Endometrial microvascular endothelial cells (primary cell): ENCODE results near the gene LTF. TPM values are rescaled to one million over a fixed set of nuclear protein-coding genes. Genes with fewer than 3 reads are reported as not detected.

ENCODE experiments used
- in situ Hi-C: cut with HindIII; loops from 2 replicates; pipeline ENCODE4 v1.10.0; 2017; ENCODE audit warnings: low sequenced_read_pairs, low pct_unique_long_range_greater_than_20kb; ENCODE audit errors: inconsistent ontology term
- total RNA-seq: library from RNA; depleted of rRNA; stranded (reverse); fragments of >200 nt; gene quantifications from one replicate; pipeline ENCODE4 v1.2.3, GENCODE V29; 2015; ENCODE audit errors: inconsistent ontology term

Gene LTF
- total RNA-seq, 1 donor from 2014 or later, result 0.65 TPM

- in situ Hi-C loops, result no loop called here
Measured at GRCh38 chr3:46423588-46423987, 41.1 kb downstream of the LTF start.

DNA sequence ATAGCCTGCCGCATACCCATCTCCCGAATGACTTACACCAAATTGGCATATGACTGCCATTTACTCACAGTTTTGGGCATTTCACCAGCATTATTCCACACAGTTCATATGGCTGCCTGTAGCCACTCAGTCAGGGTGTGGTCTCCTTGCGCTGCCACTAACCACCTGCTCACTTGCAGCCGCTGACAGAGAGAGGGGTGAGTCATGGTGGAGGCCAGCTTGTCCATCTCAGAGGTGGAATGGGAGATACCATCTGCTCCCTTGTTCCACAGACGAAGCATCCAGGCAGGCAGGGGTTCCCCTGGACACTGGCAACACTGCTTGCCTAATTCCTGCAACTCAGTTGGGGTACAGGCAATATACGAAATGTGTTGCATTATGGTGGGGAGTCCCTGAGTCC lies 42.1 kb downstream of the LTF start:
- in situ Hi-C loops, result no loop called here

DNA sequence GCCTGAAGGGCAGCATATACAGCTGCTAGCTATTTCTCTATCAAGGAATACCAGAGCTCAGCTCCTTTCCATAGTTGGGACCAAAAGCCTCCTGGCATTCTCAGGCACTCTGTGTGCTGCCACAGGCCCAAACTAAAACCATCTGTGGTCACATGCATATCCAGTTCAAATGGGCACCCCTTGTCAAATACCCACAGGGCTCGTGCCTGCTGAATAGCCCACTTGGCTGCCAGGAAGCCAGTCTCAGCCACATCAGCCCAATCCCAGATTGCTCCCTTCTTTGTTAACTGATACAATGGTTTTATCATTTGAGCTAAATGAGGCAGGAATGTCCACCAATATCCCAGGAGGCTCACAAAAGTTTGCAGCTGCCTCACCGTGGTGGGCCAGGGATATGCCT lies 43.8 kb downstream of the LTF start:
- in situ Hi-C loops, result no loop called here

DNA sequence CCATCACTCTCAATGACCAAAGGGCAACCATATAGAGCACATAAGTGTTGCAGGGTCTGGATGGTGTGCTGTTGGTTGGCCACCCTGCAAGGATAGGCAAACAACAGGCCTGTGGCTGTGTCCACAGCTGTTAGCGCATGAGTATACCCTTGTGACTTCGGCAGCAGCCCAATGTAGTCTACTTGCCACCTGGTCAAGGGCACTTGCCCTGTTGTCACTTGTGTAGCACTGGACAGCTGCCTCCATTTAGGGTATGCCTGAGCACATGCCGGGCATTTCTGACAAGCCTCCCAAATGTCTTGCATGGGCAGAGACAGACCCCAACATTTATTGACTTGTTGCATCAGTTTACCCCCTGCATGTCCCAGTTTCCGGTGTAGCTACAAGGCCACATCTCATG lies 44.9 kb downstream of the LTF start:
- in situ Hi-C loops, result no loop called here

DNA sequence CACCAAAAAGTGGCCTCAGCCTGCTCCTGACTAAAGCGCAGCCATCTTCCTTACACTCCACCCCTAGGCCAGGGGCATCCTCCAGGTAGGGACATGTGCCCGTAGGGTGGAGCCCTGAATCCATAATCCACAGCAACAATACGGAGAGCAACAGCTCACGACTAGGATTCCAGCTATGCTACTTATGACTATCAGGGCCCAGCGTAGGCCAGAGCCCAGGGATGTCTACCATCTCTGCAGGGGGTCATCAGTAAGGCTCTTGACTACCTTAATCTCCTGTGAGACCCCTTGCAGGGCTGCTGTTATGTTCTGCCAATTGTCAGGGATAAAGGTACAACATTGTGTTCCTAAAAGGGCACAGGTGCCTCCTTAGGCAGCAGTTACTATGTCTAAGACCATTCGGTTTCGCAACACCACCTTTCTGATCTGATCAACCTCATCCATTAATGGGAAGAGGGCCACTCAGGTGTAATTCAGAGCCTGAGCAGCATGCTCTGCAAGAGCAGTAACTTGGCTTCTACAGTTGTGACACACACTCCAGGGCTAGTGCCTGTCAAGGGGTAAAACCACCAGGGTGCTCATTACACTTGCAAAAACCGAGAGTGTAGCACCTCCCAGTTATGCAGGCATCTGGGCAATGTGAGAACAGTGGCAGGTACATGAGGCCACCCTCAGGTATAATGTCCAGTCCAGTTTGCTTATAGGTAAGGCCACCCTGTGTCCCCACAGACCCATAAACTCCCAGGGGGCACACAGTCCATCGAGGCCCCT lies 46.7 kb downstream of the LTF start:
- in situ Hi-C loops, result no loop called here

GRCh38 chr3:46416811-46417510 lies 47.7 kb downstream of the LTF start:
- in situ Hi-C loops, result no loop called here

DNA sequence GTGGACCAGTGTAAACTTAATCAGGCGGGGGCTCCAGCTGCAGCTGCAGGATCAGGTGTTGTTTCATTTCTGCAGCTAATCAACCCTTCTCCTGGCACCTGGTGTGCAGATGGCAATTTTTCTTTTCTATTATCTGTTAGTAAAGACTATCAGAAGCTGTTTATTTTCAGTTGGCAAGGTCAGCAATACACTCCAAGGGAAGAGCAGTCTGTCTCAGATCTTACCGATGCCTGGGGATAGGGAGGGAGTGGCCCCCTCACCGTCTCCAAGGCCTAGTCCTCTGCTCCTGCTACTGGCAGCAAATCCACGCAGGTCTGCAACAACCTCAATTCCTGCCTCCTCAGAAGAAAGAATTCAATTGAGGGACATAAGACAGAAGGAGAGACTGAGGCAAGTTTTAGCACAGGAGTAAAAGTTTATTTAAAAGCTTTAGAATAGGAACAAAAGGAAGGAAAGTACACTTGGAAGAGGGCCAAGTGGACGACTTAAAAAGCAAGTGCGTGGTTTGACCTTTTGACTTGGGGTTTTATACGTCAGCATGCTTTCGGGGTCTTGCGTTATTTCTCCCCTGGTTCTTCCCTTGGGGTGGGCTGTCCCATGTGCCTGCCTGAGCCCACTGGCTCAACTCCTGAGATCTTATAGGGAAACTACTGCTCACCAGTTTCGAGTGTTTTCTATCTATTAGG lies 48.4 kb downstream of the LTF start:
- in situ Hi-C loops, result no loop called here

- in situ Hi-C loops, result no loop called here
Measured at GRCh38 chr3:46414739-46415138, 50.0 kb downstream of the LTF start.

DNA sequence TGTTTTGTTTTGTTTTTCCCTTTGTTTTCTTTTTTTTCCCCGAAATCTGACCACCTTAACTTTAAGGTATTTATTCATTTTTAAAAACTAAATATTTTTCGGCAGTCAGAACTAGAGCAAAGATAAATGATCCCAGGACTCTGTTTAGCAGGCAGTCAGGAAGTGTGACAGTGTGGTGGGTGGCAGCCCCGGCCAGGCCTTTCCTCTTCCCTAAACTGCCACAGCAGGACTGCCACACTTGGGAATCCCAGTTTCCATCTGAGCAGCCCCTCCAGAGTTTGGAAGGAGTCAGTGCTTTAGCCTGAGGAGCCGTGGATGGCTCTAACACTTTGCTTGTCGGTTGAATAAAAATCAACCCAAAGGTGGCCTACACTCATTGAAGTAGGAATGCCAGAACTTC lies 50.8 kb downstream of the LTF start:
- in situ Hi-C loops, result no loop called here

DNA sequence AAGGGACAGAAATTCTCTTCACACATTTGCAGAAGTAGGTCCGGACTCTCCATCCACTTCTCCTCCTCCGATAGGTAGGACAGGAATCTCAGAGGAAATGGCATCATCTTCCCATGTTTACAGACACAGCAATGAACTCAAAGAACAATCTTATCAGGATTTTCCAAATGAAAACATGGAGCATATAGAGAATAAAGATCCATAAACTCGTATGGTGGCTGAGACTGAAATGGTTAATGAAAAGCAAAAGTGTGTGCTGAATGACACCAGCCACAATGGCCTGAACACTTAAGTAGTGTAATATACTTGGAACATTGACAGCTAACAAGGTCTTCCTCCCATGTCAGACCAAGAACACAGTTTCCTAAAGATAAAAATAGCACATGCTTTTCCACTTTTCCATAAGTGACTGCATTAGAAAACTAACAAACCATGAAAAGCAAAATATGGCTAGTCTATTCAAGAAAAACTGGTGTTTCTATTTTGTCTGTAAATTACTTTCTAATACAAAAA lies 51.9 kb downstream of the LTF start:
- in situ Hi-C loops, result no loop called here

DNA sequence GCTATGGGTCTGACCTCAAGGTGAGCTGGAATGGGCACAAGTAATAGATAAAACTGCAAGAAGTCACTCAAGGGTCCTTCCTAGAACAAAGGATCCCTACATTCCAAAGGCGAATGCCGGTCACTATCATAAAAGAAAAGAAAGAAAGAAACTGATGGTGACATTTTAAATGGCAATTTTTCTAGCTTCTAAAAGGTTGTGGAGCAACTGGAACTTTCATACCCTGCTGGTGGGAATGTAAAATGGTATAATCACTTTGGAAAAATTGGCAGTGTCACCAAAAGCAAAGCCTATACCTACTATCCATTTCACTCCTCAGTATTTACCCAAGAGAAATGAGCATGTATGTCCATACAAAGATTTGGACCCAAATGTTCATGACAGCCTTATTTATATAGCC lies 53.4 kb downstream of the LTF start:
- in situ Hi-C loops, result no loop called here

DNA sequence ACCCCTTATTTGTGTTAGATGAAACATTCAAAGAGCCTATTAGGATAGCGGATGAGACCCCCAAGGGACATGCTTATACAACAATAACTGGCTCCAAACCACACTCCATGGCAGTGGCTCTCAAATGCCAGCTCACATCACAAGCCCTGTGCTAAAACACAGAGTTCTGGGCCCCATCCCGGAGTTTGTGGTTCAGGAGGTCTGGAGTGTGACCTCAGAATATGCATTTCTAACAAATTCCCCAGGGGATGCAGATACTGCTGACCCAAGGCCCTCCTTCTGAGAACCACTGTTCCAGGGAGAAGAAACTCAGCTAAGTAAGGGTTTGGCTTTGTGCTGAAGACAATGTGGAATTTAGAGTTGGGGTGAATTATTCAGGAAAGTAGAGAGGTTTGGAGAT lies 54.0 kb downstream of the LTF start:
- in situ Hi-C loops, result no loop called here

DNA sequence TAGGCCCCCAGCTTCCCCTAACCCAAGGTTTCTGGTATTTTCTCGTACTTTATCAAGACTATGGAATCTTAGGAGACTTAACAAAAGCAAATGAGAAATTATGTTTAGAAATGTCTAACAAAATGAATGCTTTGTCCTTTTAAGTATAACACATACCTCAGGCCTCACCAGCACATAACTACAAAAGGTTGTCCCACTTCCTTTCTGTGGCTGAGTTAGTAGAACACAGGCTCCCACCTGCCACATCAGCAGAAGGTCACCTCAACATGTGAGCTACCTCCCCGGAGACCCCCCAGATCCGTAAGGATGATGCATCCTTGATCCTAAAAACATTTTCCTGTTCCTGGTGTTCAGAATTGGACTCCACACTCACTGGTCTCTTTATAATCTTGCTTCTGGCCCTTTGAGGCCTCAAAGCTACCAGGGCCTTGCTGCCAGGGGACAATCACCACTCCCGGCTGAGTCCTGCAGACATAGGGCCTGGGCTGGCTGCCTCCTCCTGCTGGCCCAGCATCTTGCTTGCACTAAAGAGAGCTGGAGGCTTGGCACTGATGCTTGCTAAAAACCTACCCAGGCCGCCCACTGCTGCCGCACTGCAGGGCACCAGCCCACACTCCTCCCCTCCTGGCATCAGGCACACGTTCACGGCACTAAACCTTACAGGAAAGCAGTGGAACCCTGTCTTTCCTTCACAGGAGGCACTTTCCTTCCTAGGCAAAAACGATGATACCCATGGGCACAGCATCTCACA lies 54.8 kb downstream of the LTF start:
- in situ Hi-C loops, result no loop called here

DNA sequence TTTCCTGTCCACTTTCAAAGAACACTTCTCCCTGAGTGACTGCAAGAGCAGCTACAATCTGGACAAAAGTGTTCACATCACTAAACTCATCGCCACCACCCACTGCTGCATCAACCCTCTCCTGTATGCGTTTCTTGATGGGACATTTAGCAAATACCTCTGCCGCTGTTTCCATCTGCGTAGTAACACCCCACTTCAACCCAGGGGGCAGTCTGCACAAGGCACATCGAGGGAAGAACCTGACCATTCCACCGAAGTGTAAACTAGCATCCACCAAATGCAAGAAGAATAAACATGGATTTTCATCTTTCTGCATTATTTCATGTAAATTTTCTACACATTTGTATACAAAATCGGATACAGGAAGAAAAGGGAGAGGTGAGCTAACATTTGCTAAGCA lies 55.9 kb downstream of the LTF start:
- in situ Hi-C loops, result no loop called here

GRCh38 chr3:46407970-46408369 lies 56.7 kb downstream of the LTF start:
- in situ Hi-C loops, result no loop called here

- in situ Hi-C loops, result no loop called here
Measured at GRCh38 chr3:46406788-46407611, 57.7 kb downstream of the LTF start, which contains the start of the genes CCR5AS and CCRL2. CCR5AS (minus strand) TSS chr3:46407066. CCRL2 (plus strand) TSS chr3:46407259; CDS start chr3:46408080, 821 bp downstream.

DNA sequence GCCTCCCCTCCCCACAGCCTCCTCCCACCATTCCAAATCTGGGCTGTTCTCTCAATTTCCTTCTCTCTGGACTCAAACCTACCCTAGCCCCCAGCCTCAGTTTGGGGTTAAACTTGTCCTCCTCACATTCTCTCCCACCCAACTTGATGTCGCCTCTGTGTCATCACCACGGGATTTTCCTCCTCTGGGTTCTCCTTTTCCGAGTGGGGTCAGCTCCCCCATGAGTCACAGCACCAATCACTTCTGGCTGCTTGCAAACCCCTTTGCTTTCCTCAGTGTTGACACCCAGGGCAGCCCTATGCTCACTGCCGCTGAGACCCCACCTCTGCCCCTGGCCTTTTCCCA lies 58.3 kb downstream of the LTF start:
- in situ Hi-C loops, result no loop called here

DNA sequence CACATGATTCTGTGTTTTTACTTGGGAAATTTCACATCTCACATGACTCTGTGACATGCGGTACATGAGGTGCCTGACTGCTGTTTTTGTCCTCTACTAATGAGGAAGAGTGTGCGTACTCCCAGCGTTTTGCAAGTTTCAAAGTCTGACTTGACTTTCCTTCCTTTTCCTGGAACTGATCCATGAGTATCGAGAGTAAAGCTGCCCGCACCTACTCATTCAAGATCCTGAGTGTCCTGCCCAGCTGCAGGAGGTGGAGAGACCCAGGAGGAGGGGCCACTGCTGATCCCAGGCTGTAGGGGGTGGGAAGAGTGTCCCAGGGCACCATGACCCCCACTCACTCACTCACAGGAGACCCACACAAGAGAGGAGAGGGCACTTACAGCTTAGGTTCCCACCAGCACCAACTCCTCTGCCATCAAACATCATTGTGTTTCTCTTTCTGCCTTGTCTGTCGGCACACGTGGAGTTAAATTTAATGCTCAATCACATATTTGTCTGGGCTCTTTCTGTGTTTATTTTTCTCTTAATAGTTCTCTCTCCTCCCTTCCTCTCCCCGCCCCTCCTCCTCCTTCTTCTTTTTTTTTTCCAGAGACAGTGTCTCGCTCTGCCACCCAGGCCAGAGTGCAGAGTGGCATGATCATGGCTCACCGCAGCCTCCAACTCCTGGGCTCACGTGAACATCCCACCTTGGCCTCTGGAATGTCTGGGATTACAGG lies 59.2 kb downstream of the LTF start:
- in situ Hi-C loops, result no loop called here
